NT2/D1 (cell line): ENCODE results near the gene ADAMTS4.

ENCODE experiments used
- SUZ12 ChIP-seq: IDR thresholded peaks from 2 replicates; pipeline ENCODE4 v1.6.1; 2011; ENCODE audit not compliant: insufficient read length, insufficient read depth; ENCODE audit errors: extremely low read depth
- YY1 ChIP-seq: IDR thresholded peaks from 2 replicates; pipeline ENCODE4 v1.6.1; 2011; ENCODE audit not compliant: insufficient read length, insufficient read depth

- TF ChIP-seq SUZ12 (no peak), YY1 (no peak)
Measured at GRCh38 chr1:161223805-161224694, 25.2 kb upstream of the ADAMTS4 start.
